K562 (cell line): ENCODE results near the gene CETN2.

Experiments used
- ATF3 ChIP-seq, 2 experiments: fragments of 450-650 bp in 1 of 2; sonication (generic) in 1 of 2; formaldehyde crosslinking in 1 of 2; IDR thresholded peaks in 1 of 2; conservative IDR thresholded peaks in 1 of 2; 2 replicates each; pipeline versions ENCODE4 v1.6.1 to v1.8.1; 2016 to 2023; ENCODE audit warnings: mild to moderate bottlenecking in 2 of 2, moderate library complexity in 2 of 2, inconsistent platforms in 1 of 2, missing genetic modification reagents in 1 of 2
- DPF2 ChIP-seq: fragments of 450-650 bp; IDR thresholded peaks from 2 replicates; pipeline ENCODE4 v1.6.1; 2016
- ESRRA ChIP-seq: fragments of 450-650 bp; IDR thresholded peaks from 2 replicates; pipeline ENCODE4 v1.6.1; 2014; ENCODE audit warnings: low read depth, mild to moderate bottlenecking, moderate library complexity, borderline replicate concordance
- FOXM1 ChIP-seq, 2 experiments: fragments of 450-650 bp in 1 of 2; sonication (generic) in 1 of 2; formaldehyde crosslinking in 1 of 2; IDR thresholded peaks; 2 replicates each; pipeline versions ENCODE4 v1.6.1 to v1.9.0; 2017 to 2022; ENCODE audit warnings: low read depth in 2 of 2, mild to moderate bottlenecking in 2 of 2, missing genetic modification reagents in 1 of 2, moderate library complexity in 1 of 2
- GABPB1 ChIP-seq: sonication (generic); formaldehyde crosslinking; IDR thresholded peaks from 2 replicates; pipeline ENCODE4 v1.8.0; 2022; ENCODE audit warnings: mild to moderate bottlenecking, missing genetic modification reagents
- JUND ChIP-seq, 2 experiments: IDR thresholded peaks; 2 replicates in 1 of 2; 3 replicates in 1 of 2; pipeline ENCODE4 v1.6.1; 2011; ENCODE audit warnings: borderline replicate concordance in 2 of 2, low read depth in 2 of 2, low read length in 2 of 2, improper control_type of control experiment in 1 of 2, missing biosample characterization in 1 of 2, missing genetic modification characterization in 1 of 2, missing genetic modification reagents in 1 of 2
- POLR2A ChIP-seq: fragments of 450-650 bp; conservative IDR thresholded peaks from 2 replicates; pipeline ENCODE4 v1.6.1; 2016
- RFX1 ChIP-seq: fragments of 450-650 bp; IDR thresholded peaks from 2 replicates; pipeline ENCODE4 v1.6.1; 2016; ENCODE audit warnings: mild to moderate bottlenecking, moderate library complexity
- TF ChIP-seq, protein P1 (sequence below): sonication (generic); formaldehyde crosslinking; IDR thresholded peaks from 2 replicates; pipeline ENCODE4 v1.9.0; 2022; ENCODE audit warnings: mild to moderate bottlenecking, missing genetic modification reagents
- TF ChIP-seq, protein P2 (sequence below): fragments of 450-650 bp; IDR thresholded peaks from 2 replicates; pipeline ENCODE4 v1.6.1; 2016; ENCODE audit warnings: low read depth
- TF ChIP-seq, protein P3 (sequence below), 3 experiments: IDR thresholded peaks in 2 of 3; conservative IDR thresholded peaks in 1 of 3; 2 replicates each; pipeline ENCODE4 v1.5.1; 2011 to 2012; ENCODE audit warnings: low read length in 3 of 3, mild to moderate bottlenecking in 3 of 3, control low read depth in 2 of 3, improper control_type of control experiment in 1 of 3, inconsistent platforms in 1 of 3, low read depth in 1 of 3, mixed read lengths in 1 of 3, moderate library complexity in 1 of 3; ENCODE audit not compliant: insufficient read depth in 2 of 3

GRCh38 chrX:152798945-152799344 is 31.6 kb downstream of the CETN2 start:
- TF ChIP-seq, protein P1, sequence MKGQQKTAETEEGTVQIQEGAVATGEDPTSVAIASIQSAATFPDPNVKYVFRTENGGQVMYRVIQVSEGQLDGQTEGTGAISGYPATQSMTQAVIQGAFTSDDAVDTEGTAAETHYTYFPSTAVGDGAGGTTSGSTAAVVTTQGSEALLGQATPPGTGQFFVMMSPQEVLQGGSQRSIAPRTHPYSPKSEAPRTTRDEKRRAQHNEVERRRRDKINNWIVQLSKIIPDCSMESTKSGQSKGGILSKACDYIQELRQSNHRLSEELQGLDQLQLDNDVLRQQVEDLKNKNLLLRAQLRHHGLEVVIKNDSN (CRISPR knock-in tag), result no peak
- TF ChIP-seq JUND (IDR thresholded peaks at IDR 0.05; ENCODE audit: borderline replicate concordance, low read depth, low read length) (no peak), JUND (tag; IDR thresholded peaks at IDR 0.05; ENCODE audit: borderline replicate concordance, low read depth, low read length) (no peak), DPF2 (no peak), RFX1 (no peak), ATF3 (IDR thresholded peaks at IDR 0.05) (no peak), ATF3 (CRISPR knock-in tag; conservative IDR thresholded peaks at IDR 0.05) (no peak), GABPB1 (no peak), POLR2A (no peak), ESRRA (no peak), FOXM1 (IDR thresholded peaks at IDR 0.05; ENCODE audit: low read depth) (no peak), FOXM1 (CRISPR knock-in tag; IDR thresholded peaks at IDR 0.05; ENCODE audit: low read depth) (no peak)
- TF ChIP-seq, protein P2, sequence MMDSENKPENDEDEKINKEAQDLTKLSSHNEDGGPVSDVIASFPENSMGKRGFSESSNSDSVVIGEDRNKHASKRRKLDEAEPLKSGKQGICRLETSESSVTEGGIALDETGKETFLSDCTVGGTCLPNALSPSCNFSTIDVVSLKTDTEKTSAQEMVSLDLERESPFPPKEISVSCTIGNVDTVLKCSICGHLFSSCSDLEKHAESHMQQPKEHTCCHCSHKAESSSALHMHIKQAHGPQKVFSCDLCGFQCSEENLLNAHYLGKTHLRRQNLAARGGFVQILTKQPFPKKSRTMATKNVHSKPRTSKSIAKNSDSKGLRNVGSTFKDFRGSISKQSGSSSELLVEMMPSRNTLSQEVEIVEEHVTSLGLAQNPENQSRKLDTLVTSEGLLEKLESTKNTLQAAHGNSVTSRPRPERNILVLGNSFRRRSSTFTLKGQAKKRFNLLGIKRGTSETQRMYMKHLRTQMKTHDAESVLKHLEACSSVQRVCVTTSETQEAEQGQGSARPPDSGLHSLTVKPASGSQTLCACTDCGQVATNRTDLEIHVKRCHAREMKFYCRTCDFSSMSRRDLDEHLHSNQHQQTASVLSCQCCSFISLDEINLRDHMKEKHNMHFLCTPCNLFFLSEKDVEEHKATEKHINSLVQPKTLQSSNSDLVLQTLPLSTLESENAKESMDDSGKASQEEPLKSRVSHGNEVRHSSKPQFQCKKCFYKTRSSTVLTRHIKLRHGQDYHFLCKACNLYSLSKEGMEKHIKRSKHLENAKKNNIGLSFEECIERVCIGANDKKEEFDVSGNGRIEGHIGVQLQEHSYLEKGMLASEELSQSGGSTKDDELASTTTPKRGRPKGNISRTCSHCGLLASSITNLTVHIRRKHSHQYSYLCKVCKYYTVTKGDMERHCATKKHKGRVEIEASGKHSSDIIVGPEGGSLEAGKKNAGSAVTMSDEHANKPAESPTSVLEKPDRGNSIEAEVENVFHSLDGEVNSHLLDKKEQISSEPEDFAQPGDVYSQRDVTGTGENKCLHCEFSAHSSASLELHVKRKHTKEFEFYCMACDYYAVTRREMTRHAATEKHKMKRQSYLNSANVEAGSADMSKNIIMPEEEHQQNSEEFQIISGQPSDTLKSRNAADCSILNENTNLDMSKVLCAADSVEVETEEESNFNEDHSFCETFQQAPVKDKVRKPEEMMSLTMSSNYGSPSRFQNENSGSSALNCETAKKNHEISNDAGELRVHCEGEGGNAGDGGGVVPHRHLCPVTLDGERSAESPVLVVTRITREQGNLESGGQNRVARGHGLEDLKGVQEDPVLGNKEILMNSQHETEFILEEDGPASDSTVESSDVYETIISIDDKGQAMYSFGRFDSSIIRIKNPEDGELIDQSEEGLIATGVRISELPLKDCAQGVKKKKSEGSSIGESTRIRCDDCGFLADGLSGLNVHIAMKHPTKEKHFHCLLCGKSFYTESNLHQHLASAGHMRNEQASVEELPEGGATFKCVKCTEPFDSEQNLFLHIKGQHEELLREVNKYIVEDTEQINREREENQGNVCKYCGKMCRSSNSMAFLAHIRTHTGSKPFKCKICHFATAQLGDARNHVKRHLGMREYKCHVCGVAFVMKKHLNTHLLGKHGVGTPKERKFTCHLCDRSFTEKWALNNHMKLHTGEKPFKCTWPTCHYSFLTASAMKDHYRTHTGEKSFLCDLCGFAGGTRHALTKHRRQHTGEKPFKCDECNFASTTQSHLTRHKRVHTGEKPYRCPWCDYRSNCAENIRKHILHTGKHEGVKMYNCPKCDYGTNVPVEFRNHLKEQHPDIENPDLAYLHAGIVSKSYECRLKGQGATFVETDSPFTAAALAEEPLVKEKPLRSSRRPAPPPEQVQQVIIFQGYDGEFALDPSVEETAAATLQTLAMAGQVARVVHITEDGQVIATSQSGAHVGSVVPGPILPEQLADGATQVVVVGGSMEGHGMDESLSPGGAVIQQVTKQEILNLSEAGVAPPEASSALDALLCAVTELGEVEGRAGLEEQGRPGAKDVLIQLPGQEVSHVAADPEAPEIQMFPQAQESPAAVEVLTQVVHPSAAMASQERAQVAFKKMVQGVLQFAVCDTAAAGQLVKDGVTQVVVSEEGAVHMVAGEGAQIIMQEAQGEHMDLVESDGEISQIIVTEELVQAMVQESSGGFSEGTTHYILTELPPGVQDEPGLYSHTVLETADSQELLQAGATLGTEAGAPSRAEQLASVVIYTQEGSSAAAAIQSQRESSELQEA, result no peak
- TF ChIP-seq, protein P3, sequence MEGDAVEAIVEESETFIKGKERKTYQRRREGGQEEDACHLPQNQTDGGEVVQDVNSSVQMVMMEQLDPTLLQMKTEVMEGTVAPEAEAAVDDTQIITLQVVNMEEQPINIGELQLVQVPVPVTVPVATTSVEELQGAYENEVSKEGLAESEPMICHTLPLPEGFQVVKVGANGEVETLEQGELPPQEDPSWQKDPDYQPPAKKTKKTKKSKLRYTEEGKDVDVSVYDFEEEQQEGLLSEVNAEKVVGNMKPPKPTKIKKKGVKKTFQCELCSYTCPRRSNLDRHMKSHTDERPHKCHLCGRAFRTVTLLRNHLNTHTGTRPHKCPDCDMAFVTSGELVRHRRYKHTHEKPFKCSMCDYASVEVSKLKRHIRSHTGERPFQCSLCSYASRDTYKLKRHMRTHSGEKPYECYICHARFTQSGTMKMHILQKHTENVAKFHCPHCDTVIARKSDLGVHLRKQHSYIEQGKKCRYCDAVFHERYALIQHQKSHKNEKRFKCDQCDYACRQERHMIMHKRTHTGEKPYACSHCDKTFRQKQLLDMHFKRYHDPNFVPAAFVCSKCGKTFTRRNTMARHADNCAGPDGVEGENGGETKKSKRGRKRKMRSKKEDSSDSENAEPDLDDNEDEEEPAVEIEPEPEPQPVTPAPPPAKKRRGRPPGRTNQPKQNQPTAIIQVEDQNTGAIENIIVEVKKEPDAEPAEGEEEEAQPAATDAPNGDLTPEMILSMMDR (IDR thresholded peaks at IDR 0.05 in 2 of 3, conservative IDR thresholded peaks at IDR 0.05 in 1 of 3; ENCODE audit: insufficient read depth in 2 of 3, low read depth in 1 of 3, low read length in 3 of 3), result no peak
